CD4-positive, alpha-beta T cell treated with Interferon gamma for 1 hour (primary cell): ENCODE results near the gene PUSL1.

ENCODE experiments used
- DNase-seq: peaks from one replicate; pipeline ENCODE4 v3.0.0-alpha.2; 2020

Gene PUSL1

DNA sequence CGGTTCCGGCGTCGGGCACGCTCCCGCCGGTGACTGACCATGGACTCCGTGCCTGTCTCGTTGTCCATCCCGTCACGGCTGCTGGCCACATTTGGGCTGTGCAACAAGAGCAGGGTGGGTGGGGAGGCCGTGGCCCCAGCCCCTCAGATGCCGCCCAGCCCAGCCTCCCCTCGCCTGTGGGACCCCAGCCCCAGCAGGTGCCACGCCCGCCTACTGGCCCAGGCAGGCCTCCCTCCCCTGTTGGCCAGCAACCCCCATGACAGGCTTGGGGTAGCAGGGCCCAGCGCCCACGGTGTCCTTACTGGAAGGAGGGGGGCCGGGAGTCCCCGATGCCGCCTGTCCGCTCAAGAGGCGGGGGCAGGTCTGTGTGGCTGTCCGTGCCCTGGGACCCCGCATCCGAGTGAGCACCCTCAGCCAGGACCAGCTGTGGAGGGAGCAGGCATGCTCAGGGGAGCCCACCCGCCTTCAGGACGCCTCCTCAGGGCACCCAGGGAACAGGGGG lies 33.7 kb downstream of the PUSL1 start:
- no peak for DNase-seq

DNA sequence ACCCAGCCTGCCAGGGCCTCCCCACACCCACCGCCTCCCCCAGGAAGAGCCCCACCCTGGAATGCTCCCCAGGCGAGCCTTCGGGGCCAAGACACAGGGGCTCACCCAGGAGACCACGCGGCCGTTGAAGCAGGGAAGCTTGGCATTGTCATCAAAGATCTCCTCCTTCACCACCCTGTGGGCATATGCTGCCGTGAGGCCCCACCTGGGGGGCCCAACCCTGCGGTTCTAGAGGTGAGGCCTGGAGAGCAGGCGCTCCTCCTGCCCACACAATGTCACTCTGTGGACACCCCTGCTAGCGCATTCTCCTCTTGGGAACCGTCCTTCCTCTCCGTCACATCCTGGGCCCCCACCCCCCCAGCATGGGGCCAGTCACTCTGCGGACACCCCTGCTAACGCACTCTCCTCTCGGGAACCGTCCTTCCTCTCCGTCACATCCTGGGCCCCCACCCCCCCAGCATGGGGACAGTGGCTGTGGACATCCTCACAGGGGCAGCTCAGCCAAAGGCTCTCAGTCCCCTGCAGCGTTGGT lies 34.3 kb downstream of the PUSL1 start:
- DNase-seq = no peak

DNA sequence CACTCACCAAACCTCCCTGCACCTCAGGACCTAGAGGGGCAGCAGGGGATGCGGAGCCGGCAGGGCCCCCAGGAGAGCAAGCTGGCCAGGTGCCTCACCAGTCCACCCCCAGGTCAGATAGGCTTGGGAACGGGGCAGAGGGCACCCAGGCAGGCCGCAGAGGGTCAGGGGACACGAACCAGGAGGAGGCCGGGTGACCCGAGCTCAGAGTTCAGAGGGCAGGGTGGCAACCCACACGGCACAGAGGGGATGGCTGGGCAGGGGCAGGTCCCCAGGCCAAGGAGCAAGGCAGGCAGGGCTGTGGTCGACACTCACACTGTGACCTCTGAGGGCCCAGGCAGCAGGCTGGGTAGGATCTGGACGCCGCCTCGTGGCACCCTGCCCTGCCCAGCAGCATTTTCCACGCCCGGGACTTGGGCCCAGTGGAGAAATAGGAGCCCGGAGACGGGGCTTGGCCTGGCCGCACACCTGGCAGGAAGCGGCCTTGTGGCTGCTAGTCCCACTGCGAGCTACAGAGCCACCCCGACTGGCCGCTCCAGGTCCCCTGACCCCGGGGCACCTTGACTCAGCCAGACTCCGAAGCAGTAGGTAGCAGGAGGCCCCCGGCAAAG lies 35.5 kb downstream of the PUSL1 start:
- DNase-seq = no peak

DNA sequence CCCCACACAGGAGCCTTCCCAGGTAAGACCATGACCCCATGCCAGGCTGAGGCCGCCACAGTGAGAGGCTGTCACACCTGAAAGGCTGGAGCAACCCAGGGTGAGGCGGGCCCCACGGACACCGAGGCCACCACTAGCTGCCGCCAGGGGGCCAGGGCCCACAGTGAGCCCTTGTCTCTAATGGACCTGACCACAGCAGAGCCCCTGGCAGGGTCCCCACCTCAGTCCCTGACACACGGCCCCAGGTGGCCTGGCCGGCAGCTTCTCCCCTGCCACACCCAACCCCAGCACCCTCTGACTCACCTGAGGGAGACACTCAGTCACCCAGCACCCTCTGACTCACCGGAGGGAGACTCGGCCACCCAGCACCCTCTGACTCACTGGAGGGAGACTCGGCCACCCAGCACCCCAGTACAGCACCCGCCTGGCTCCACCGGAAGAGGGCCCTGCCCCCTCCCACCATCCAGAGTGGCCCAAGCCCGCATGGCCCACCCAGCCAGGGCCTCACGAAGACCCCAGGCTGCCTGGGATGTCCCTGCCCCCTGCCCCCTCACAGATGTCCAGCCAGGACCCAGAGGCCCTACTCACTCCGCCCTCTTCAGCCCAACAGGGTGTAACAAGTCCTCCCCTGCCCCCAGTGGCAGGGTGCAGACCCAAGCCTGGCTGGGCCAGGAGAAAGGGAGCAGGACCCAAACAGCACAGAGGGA lies 36.4 kb downstream of the PUSL1 start:
- no peak for DNase-seq

DNA sequence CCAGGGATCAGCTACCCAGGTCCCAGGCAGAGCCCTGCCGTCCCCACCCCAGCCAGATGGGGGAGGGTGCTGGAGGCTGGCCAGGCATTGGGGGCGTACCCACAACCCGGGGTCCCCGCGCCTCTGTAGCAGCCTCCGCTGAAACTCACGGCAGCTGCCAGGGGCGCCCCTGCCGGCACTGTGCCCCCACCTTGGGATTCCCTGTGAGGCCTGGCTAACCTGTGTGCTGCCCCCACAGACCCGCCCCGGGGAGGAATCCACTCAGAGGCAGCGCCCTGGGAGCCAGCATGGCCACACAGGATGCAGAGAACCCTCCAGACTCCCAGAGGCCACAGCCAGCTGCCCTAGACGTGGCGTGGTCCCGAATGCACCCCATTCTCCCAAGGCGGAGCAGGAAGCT lies 37.0 kb downstream of the PUSL1 start:
- DNase-seq = no peak

DNA sequence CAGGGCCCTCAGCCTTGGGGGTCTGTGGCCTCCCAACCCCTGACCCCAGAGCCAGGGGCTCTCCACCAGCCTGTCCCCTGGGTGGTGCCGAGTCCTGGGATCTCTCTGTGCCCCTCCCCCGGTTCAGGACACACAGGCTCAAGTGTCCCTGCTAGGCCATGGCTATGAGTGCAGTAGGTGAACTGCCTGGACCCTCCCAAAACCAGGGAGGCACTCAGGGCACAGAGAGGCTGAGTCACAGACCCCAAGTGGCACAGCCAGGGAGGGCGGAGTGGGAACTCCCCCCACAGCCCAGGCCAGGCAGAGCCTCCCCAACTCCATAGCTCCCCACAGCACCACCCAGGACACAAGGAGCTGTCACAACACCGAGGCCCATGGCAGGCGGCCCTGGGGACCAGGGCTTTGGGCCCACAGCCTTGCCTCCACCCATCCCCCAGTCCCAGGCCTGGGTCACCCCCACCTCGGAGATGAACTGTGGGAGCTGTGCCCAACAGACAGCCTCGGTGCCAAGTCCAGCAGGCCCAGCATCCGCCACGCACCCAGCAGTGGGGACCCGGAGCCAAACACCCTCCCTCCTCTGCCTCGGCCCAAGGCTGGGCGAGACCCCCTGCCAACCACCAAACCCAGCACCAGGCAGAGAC lies 37.6 kb downstream of the PUSL1 start:
- no peak for DNase-seq

DNA sequence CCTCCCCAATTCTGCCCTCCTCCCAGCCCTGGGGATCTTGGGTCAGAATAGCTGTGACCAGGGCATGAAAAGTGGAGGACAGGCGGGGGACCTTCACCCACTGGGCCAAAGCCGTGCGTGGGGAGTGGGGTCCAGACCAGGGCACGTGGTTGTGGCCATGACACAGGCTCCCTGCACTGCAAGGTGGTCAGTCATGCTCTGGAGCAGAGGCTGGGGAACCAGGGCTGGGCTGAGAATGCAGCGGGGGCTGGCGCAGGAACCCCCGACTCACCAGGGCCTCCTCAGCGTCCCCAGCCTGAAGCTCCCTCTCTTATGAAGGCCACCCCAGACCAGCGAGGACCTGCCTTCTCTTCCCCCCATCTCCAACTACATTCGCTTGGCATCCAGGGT lies 38.1 kb downstream of the PUSL1 start:
- no peak for DNase-seq

DNA sequence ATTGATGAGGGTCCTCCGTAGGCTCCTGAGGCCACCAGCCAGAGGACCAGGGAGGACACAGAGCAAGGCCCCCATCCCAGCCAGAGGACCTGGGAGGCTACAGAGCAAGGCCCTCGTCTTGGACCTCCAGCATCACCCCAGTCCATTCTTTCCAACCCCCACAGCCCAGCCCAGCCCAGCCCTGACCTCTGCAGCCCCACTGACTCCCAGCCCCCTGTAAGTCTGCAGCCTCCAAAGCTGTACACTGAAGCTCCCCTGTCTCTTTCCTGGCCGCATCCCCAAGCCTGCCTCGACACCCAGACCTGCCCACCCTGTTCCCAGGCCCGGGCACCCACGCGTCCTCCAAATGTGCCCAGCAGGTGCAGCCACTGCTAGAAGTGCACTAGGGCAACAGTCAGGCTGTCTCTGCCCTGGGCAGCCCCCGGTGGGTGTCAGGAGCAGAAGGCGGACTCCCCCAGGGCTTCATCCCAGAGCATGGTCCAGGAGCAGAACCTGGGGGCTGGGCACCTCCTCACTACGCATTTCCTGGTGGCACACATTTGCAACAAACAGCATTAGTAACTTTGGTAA lies 38.7 kb downstream of the PUSL1 start:
- no peak for DNase-seq

DNA sequence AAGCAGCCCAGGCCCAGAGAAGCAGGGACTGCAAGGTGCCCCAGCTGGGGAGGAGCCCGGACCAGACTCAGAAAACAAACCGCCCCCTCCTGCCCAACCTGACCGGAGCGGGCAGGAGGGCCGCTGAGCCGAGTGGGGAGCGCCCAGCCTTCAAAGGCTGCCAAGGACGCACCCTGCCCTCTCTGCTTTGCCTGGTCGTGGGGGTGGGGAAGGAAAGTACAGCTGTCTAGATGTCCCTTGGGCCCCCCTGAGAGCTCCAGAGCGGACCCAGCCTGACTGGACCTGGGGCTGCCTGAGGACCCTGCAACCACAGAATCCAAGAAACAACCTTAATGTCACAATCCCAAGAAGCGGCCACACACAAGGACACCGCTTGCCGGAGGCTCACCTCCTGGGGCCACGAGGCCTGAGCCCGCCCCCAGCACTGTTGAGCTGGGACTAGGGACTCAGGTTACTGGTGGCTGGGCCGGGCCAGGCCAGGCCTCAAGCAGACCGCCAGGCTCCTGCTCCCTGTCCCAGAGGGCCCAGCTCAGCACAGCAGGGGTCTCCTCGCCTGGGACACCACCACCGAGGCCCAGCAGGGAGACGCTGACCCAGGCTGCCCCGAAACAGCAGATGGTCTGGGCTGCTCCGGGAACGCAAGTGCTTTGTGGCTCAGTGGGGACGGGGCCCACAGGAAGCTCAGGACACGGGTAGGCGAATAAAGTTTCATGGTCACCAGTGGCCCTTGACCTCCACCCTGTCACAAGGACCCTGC lies 39.4 kb downstream of the PUSL1 start:
- no peak for DNase-seq

DNA sequence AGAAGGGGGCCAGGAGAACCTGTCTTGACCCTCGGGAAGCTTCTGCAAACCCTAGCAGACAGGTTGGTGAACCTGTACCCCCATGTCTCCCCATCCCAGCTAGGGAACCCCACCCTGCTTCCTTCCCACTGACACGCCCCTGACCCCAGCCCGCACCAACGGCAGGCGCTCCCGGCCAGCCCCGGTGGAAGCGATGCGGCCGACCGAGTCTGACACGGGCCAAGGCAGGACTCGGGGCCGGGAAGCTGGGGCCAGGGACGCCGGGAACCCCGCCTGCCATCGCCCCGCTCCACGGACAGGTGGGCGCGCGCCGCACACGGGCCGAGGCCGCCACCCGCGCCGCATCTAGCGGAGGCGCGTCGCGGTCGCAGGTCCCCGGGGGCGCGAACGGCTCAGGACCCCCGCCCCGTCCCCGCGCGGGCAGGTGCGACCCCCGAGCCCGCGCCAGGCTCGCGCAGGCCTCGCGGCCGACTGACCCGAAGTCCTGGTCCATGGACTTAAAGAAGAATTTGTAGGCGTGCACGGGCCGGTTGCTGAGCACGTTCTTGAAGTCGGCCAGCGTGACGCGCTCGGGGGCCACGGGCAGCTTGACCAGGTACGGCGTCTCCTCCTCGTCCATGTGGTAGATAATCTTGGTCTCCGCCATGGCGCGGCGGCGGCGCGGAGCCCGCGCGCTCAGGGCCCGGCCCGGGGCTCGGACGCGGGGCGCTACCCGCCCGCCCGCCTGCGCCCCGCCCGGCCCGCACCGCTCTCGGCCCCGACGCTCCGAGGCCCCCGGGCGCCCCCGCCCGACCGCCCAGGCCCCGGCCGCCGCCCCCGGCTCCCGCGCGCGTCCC lies 40.2 kb downstream of the PUSL1 start:
- no peak for DNase-seq

DNA sequence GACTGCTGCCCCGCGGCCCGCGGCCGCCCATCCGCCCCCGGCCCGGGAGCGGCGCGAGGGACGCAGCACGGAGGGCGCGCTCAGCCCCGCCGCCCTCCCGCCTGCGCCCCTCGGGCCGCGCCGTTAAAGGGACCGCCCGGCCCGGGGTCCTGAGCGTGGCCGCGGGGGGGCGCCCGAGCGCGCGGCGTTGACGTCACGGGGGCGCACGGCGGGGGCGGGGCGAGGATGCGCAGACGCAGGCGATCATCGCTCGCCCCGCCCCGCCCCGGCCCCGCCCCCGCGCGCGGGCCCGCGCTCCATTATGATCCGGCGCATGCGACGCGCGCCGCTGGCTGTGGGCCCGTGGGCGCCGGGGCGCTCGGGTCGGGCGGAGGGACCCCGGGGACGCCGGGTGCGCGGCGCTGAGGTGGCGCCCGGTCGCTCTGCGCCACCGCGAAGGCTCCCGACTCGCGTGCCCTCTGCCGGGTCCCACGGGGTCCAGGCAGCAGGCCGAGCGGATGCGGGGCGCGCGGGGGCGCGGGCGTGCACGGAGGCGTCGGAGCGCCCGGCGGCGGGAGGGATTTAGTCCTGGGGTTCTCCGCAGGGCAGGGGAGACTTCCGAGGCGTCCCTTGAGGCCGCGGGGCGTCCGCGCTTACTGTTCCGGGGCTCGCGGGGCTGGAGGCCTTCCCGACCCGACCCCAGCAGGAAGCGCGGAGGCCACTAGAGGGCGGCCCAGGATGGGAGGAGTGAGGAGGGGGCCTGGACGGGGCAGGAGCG lies 41.0 kb downstream of the PUSL1 start, which contains the start of gene DVL1:
DVL1 (minus strand) TSS at position 163 of the 757 bp plus-strand sequence. CDS start 353 bp downstream, outside the sequence.
- peak; percentile 74 for DNase-seq

DNA sequence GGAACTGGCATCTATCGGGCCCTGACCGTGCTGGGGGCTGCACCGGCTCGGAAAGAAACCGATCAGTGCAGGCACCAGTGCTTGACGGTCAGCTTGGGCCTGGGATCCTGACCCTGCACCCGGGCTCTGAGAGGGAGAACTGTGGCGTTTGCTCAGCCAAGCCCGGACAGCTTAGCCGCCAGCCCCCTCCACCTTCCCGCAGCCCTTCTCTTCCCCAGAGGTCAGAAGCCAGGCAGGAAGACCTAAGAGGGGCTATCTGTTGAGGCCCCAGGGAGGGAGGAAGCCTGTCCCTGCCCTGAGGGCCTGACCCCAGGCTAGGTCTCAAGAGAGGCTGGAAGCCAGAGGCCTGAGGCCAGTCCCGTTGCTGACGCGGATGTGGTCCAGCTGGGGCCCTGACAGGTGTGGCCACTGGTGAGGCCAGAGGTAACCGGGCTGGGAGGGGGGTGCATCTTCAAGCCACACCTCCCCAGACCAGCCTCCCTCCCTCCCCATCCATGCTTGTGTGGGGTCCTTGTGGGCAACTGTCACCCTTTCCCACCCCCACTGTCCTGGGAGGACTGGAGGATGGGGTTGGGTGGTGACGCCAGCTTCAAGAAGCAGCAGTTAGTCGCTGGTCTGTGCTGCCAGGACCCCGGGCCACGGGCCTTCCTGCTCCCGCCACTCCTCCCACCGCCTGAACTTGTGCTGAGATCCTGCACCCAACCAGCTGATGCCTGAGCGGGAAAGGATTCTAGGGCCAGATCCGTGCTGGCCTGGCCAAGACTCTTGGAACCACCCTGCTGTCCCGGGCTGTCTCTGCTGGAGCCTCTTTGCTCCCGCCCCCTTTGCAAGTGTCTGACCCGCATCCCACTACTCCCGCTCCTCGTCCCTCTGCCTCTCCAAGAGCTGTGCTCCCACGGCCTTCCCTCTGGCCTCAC lies 43.4 kb downstream of the PUSL1 start:
- DNase-seq = no peak

DNA sequence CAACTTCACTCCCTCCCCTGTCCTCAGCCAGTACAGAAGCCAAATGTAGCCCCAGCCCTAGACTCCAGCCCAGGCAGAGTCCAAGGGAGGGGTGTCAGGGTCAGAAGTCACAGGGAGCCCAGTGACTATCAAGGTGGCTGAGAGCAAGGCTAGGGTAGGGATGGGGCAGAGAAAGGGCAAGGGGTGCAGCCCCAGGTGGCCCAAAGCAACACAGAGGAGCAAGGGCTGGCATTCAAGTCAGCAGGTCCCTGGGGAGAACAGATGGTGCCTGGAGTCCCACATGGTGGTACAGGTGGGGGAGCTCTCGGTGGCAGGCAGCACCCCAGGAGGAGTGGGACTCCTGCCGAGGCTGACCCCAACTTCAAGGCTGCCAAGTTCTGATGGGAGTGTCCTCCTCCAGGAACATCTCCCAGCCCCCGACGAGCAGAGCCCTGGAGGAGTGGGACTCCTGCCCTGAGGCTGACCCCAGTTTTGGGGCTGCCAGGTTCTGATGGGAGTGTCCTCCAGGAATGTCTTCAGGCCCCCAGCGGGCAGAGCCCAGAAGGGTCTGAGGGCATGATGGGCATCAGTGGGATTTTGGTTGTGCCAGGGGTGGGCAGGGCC lies 44.5 kb downstream of the PUSL1 start:
- no peak for DNase-seq

DNA sequence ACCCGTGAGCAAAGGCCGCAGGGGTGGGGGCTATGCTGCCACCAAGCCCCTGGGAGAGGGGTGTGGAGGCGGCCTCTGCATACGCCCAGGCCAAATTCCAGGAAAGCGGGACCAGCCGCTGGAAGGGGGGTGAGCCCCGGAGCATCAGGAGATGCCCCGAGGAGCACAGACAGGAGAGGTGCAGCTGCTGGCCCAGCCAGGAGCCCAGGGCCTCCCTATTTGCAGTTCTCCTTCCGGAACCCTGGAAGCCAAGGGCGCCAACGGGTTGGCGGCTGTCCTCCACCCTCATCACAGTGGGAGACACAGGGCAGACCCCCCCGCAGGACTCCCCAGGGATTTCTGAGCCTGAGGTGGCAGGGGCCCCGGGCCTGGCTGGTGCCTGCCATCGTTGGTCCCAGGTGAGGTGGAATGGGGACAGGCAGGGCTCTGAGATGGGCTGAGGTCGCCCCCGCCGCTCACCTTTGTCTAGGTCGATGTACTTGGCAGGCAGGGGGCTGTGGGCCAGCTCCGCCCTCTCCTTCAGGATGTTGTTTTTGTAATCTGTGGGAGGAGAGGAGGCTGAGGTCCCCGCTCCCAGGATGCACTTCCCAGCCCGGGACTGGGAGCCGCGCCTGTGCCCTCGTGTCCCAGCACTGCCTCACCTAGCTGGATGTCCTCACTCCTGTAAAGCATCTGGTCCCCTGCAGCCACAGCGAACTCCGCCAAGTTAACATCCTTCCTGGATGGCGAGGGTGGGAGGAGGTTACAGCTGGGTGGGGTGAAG lies 45.2 kb downstream of the PUSL1 start:
- no peak for DNase-seq

DNA sequence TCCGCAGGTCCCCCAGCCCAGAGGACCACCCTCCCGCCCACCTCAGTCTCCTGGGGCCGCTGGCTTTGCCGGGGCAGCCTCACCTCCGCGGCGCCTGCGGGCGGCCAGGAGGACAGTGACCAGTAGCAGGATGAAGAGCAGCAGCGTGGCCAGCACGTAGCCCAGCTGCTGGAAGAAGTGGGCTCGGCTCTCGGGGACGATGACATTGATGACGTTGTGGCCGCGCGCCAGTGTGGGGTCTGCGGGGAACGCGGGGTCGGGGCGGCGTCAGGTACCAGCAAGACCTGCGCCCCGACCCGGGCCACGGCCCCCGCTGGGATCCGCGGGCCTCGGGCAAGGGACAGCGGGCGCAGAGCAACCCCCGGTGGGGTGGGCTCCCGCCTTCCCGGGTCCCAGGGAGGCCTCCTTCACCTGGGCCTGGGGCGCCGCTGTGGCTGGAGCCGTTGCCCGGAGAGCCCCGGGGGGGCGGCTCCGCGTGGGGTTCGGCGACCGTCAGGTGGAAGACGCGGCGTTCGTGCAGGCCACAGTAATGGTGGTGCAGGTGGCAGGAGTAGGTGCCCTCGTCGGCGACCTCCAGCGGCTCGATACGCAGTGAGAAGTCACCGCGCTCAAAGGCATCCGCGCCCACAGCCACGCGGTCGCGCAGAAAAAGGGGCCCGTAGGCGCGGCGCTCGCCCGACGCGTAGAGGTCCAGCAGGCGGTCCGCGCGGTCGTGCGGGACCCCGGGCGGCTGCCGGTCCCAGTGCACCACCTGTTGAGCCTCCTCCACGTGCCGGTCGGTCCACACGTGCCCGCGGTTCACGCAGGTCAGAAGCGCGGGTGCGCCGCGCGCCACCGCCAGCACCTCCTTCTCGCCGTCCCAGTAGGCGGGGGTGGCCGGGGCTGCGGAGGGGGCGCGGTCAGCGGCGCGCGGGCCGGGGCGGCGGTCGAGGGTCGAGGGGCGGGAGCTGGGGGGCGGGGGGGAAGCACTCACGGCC lies 46.2 kb downstream of the PUSL1 start:
- DNase-seq = no peak

DNA sequence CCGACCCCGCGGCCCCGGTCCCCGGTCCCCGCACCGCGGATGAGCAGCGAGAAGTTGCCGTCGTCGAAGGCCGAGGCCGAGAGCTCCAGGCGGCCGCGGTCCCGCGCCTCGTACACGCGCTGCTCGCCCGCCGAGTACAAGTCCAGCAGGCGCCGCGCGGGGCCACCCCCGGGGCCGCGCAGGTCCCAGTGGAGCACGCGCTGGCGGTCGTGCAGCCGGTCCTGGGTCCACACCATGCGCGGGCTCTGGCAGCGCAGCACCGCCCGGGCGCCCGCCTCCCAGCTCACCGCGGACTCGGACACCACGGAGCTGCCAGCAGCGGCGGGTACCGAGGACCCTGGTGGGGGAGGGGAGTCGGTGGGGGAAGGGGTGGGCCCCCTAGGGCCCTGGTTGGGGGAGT lies 47.0 kb downstream of the PUSL1 start:
- no peak for DNase-seq

DNA sequence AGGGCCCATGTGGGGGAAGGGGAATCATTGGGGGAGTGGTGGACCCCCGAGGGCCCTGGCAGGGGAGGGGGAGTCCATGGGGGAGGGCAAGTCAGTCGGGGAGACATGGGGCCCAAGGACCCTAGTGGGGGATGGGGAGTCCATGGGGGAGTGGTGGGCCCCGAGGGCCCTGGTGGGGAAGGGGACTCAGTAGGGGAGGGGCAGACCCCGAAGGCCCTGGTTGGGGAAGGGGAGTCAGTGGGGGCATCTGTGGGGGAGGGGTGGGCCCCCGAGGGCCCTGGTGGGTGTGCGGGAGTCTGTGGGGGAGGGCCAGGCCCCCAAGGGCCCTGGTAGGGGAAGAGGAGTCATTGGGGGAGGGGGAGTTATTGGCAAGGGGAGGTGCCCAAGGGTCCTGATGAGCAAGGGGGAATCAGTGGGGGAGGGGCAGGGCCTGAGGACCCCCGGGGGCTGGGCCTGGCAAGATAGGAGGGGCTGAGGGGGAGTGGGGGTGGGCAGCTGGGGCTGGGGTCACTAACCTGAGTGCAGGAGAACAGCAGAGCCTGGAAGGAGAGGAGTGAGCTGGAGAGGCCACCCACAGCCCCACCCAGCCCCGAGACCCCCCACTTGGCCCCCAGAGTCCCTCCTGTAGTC lies 47.9 kb downstream of the PUSL1 start:
- DNase-seq = no peak
